HG03045 (cell line): ENCODE measurements around the gene DST.
A peak's percentile ranks its signal among the peaks of the same experiment; 100 is the strongest.

Experiments used
- ATAC-seq: cut with Tn5 transposase; IDR thresholded peaks from one replicate; pipeline ENCODE4 v1.9.1; 2021; ENCODE audit warnings: mild to moderate bottlenecking, moderate library complexity; ENCODE audit not compliant: unreplicated experiment

DST gene

GRCh38 chr6:56642366-56643261, at the start of gene DST:
Gene DST, minus strand, starts transcription at chr6:56642889.
- ATAC-seq, result no peak

- no peak for ATAC-seq
These were observed 49.1 kb upstream of the DST start for GRCh38 chr6:56691814-56692213.

- ATAC-seq, result no peak
These were observed 48.6 kb upstream of the DST start for GRCh38 chr6:56691286-56691595.

GRCh38 chr6:56690519-56691285, 48.0 kb upstream of the DST start:
- no peak for ATAC-seq

GRCh38 chr6:56689663-56690062, 47.0 kb upstream of the DST start:
- ATAC-seq, result no peak

- peak; percentile 80 for ATAC-seq
These were observed 46.4 kb upstream of the DST start for GRCh38 chr6:56689114-56689513.

- ATAC-seq, result no peak
These were observed 45.8 kb upstream of the DST start for GRCh38 chr6:56688521-56688920.

- ATAC-seq, result no peak
These were observed 44.9 kb upstream of the DST start for GRCh38 chr6:56687551-56687950.

GRCh38 chr6:56686429-56686828, 43.7 kb upstream of the DST start:
- ATAC-seq, result no peak

- no peak for ATAC-seq
These were observed 43.3 kb upstream of the DST start for GRCh38 chr6:56685994-56686393.

GRCh38 chr6:56685102-56685733, 42.5 kb upstream of the DST start:
- no peak for ATAC-seq

GRCh38 chr6:56684342-56685101, 41.8 kb upstream of the DST start:
- ATAC-seq, result no peak

- ATAC-seq, result no peak
These were observed 41.2 kb upstream of the DST start for GRCh38 chr6:56683882-56684281.

GRCh38 chr6:56682635-56683034, 39.9 kb upstream of the DST start:
- no peak for ATAC-seq

GRCh38 chr6:56677559-56677958, 34.9 kb upstream of the DST start:
- no peak for ATAC-seq

GRCh38 chr6:56671651-56672461, 29.2 kb upstream of the DST start:
- no peak for ATAC-seq

GRCh38 chr6:56671160-56671559, 28.5 kb upstream of the DST start:
- ATAC-seq, result no peak

- ATAC-seq, result no peak
These were observed 26.4 kb upstream of the DST start for GRCh38 chr6:56669041-56669440.

GRCh38 chr6:56668158-56668557, 25.5 kb upstream of the DST start:
- ATAC-seq, result no peak

- no peak for ATAC-seq
These were observed 24.6 kb upstream of the DST start for GRCh38 chr6:56667336-56667735.
